HCT116 (cell line): ENCODE results near the gene CD27. TPM values are rescaled to one million over a fixed set of nuclear protein-coding genes. Genes with fewer than 3 reads are reported as not detected.

Experiments
- ATAC-seq: fragments of 200-7000 bp; cut with Tn5 transposase; 2 replicates; pipeline ENCODE4 v1.9.1; 2020; ENCODE audit warnings: mild to moderate bottlenecking, moderate library complexity
- BruUV-seq: library from RNA; stranded (reverse); fragments of 400-500 nt; replicated peaks from 2 replicates; lab custom pipeline; 2021; lab: Mats Ljungman, UMichigan
- CTCF ChIA-PET: fragments of 300-600 bp; sonication (Branson Sonifier 250); formaldehyde crosslinking; loops from one replicate; lab custom pipeline; 2021; ENCODE audit warnings: antibody characterized with exemption; lab: Charles Lee
- POLR2A ChIA-PET: fragments of 300-600, 350-600 bp; sonication (Branson Sonifier 250); formaldehyde crosslinking; loops from one replicate; lab custom pipeline; 2021; ENCODE audit warnings: antibody characterized with exemption; lab: Charles Lee
- RAD21 ChIA-PET, 2 experiments: fragments of 300-600 bp; sonication (Branson Sonifier 250); formaldehyde crosslinking; loops; one replicate each; lab custom pipeline; 2023; ENCODE audit warnings: low total read pairs in 2 of 2; ENCODE audit not compliant: uncharacterized antibody in 2 of 2, unreplicated experiment in 2 of 2, low non-redundant PET in 1 of 2; lab: Charles Lee
- DNase-seq: peaks from one replicate; pipeline ENCODE4 v3.0.0-alpha.2; 2010; ENCODE audit warnings: low read depth, low spot score
- H2AFZ ChIP-seq: fragments of 200-600 bp; shearing (Covaris generic), sonication (generic); 2 replicates; pipeline ENCODE4 v1.6.1; 2017; ENCODE audit warnings: low read depth, mixed run types, mixed read lengths, antibody characterized with exemption, low read length; ENCODE audit not compliant: poor library complexity, severe bottlenecking
- H3K27ac ChIP-seq: 2 replicates; pipeline ENCODE4 v1.5.1; 2012; ENCODE audit warnings: low read depth, low read length
- H3K27me3 ChIP-seq: fragments of 200-600 bp; sonication (generic); 2 replicates; pipeline ENCODE4 v1.6.1; 2016; ENCODE audit warnings: mixed run types, low read length, mixed read lengths; ENCODE audit not compliant: insufficient read depth
- H3K36me3 ChIP-seq, 2 experiments: fragments of 200-500 bp in 1 of 2; fragments of 200-600 bp in 1 of 2; sonication (Bioruptor generic) in 1 of 2; sonication (generic) in 1 of 2; 2 replicates each; pipeline versions ENCODE4 v1.5.1 to v1.6.1; 2014 to 2016; ENCODE audit warnings: low read length in 2 of 2, inconsistent platforms in 1 of 2, mixed read lengths in 1 of 2, mixed run types in 1 of 2; ENCODE audit not compliant: insufficient read depth in 2 of 2, control insufficient read depth in 1 of 2
- H3K4me1 ChIP-seq, 2 experiments: fragments of 200-600 bp in 1 of 2; sonication (generic) in 1 of 2; 2 replicates each; pipeline versions ENCODE4 v1.5.1 to v1.6.1; 2012 to 2017; ENCODE audit warnings: low read length in 2 of 2, inconsistent platforms in 1 of 2, mild to moderate bottlenecking in 1 of 2, mixed read lengths in 1 of 2, mixed run types in 1 of 2, moderate library complexity in 1 of 2; ENCODE audit not compliant: insufficient read depth in 2 of 2, control insufficient read depth in 1 of 2
- H3K4me2 ChIP-seq: fragments of 200-600 bp; sonication (generic); 2 replicates; pipeline ENCODE4 v1.6.1; 2017; ENCODE audit warnings: mixed run types, low read length, mixed read lengths
- H3K4me3 ChIP-seq, 2 experiments: fragments of 200-600 bp in 1 of 2; sonication (generic) in 1 of 2; replicated peaks in 1 of 2; 2 replicates each; pipeline ENCODE4 v1.5.1; 2011 to 2016; ENCODE audit warnings: low read length in 2 of 2, control low read depth in 1 of 2, low read depth in 1 of 2, mild to moderate bottlenecking in 1 of 2, mixed read lengths in 1 of 2, mixed run types in 1 of 2
- H3K79me2 ChIP-seq: fragments of 200-600 bp; sonication (generic); 2 replicates; pipeline ENCODE4 v1.6.1; 2017; ENCODE audit warnings: mild to moderate bottlenecking, mixed run types, low read length, moderate library complexity, mixed read lengths; ENCODE audit not compliant: insufficient read depth
- H3K9ac ChIP-seq: fragments of 200-600 bp; sonication (generic); 2 replicates; pipeline ENCODE4 v1.6.1; 2016; ENCODE audit warnings: low read length, mixed read lengths
- H3K9me2 ChIP-seq: fragments of 200-600 bp; sonication (generic), shearing (Covaris generic); 2 replicates; pipeline ENCODE4 v1.6.1; 2017; ENCODE audit warnings: mixed run types, mild to moderate bottlenecking, moderate library complexity; ENCODE audit not compliant: insufficient read depth
- H3K9me3 ChIP-seq, 2 experiments: fragments of 200-500 bp in 1 of 2; fragments of 200-600 bp in 1 of 2; sonication (Bioruptor generic) in 1 of 2; sonication (generic) in 1 of 2; 2 replicates each; pipeline ENCODE4 v1.6.1; 2014 to 2017; ENCODE audit warnings: low read length in 2 of 2, mixed read lengths in 2 of 2, inconsistent platforms in 1 of 2, low read depth in 1 of 2, mild to moderate bottlenecking in 1 of 2, mixed run types in 1 of 2, moderate library complexity in 1 of 2; ENCODE audit not compliant: control insufficient read depth in 1 of 2, insufficient read depth in 1 of 2
- H4K20me1 ChIP-seq: fragments of 200-600 bp; sonication (generic), shearing (Covaris generic); 2 replicates; pipeline ENCODE4 v1.6.1; 2017; ENCODE audit warnings: mixed run types, mild to moderate bottlenecking, moderate library complexity; ENCODE audit not compliant: insufficient read depth
- CEBPB ChIP-seq: IDR thresholded peaks from 2 replicates; pipeline ENCODE4 v1.6.1; 2012; ENCODE audit warnings: low read depth
- EGR1 ChIP-seq: IDR thresholded peaks from 2 replicates; pipeline ENCODE4 v1.6.1; 2012; ENCODE audit warnings: low read depth
- ELF1 ChIP-seq: IDR thresholded peaks from 2 replicates; pipeline ENCODE4 v1.6.1; 2012; ENCODE audit warnings: low read depth, borderline replicate concordance
- EZH2 ChIP-seq: fragments of 200-600 bp; sonication (generic); IDR thresholded peaks from 2 replicates; pipeline ENCODE4 v1.6.1; 2017; ENCODE audit warnings: antibody characterized with exemption, mixed run types
- EZH2phosphoT487 ChIP-seq: fragments of 200-600 bp; IDR thresholded peaks from 2 replicates; pipeline ENCODE4 v1.6.1; 2018; ENCODE audit warnings: antibody characterized with exemption, borderline replicate concordance
- FOSL1 ChIP-seq: IDR thresholded peaks from 2 replicates; pipeline ENCODE4 v1.6.1; 2012; ENCODE audit warnings: low read depth
- POLR2A ChIP-seq: IDR thresholded peaks from 2 replicates; pipeline ENCODE4 v1.7.0; 2011; ENCODE audit warnings: borderline replicate concordance; ENCODE audit not compliant: insufficient read depth, insufficient read length; ENCODE audit errors: extremely low read depth
- POLR2AphosphoS5 ChIP-seq: IDR thresholded peaks from 2 replicates; pipeline ENCODE4 v1.6.1; 2011; ENCODE audit warnings: mild to moderate bottlenecking, low read depth, low read length, moderate library complexity
- SIN3A ChIP-seq: IDR thresholded peaks from 2 replicates; pipeline ENCODE4 v1.6.1; 2012; ENCODE audit warnings: low read depth
- SP1 ChIP-seq: IDR thresholded peaks from 2 replicates; pipeline ENCODE4 v1.6.1; 2012; ENCODE audit warnings: low read depth
- SRF ChIP-seq: IDR thresholded peaks from 2 replicates; pipeline ENCODE4 v1.6.1; 2012; ENCODE audit warnings: low read depth
- TCF7L2 ChIP-seq: IDR thresholded peaks from 2 replicates; pipeline ENCODE4 v1.7.0; 2011; ENCODE audit warnings: borderline replicate concordance, inconsistent platforms; ENCODE audit not compliant: insufficient read depth, insufficient read length; ENCODE audit errors: extremely low read depth
- ZFX ChIP-seq: fragments of 450-650 bp; IDR thresholded peaks from 2 replicates; pipeline ENCODE4 v1.6.1; 2017
- ZNF274 ChIP-seq: fragments of 200-500 bp; sonication (Bioruptor generic); IDR thresholded peaks from 2 replicates; pipeline ENCODE4 v1.6.1; 2014; ENCODE audit warnings: mild to moderate bottlenecking, low read depth, low read length, inconsistent platforms
- intact Hi-C: fragments of 100-400 bp; cut with micrococcal nuclease; formaldehyde crosslinking; loops from 2 replicates; pipeline ENCODE4 v1.10.0; 2022
- total RNA-seq: library from RNA; stranded (reverse); gene quantifications from one replicate; pipeline ENCODE4 v1.2.1, GENCODE V29; 2021; ENCODE audit not compliant: unreplicated experiment
- TF ChIP-seq, protein P1 (sequence below), 3 experiments: fragments of 200-600 bp in 1 of 3; sonication (generic) in 1 of 3; IDR thresholded peaks in 2 of 3; conservative IDR thresholded peaks in 1 of 3; 2 replicates each; pipeline ENCODE4 v1.5.1; 2012 to 2017; ENCODE audit warnings: low read depth in 2 of 3, low read length in 2 of 3, antibody characterized with exemption in 1 of 3, borderline replicate concordance in 1 of 3, control low read depth in 1 of 3, mild to moderate bottlenecking in 1 of 3, mixed read lengths in 1 of 3, mixed run types in 1 of 3, moderate library complexity in 1 of 3; ENCODE audit not compliant: insufficient read depth in 1 of 3
- TF ChIP-seq, protein P2 (sequence below): IDR thresholded peaks from 2 replicates; pipeline ENCODE4 v1.6.1; 2012
- TF ChIP-seq, protein P3 (sequence below): IDR thresholded peaks from 2 replicates; pipeline ENCODE4 v1.6.1; 2012

Gene CD27
- total RNA-seq, 1 experiment from 2014 or later: 0.25 TPM

DNA sequence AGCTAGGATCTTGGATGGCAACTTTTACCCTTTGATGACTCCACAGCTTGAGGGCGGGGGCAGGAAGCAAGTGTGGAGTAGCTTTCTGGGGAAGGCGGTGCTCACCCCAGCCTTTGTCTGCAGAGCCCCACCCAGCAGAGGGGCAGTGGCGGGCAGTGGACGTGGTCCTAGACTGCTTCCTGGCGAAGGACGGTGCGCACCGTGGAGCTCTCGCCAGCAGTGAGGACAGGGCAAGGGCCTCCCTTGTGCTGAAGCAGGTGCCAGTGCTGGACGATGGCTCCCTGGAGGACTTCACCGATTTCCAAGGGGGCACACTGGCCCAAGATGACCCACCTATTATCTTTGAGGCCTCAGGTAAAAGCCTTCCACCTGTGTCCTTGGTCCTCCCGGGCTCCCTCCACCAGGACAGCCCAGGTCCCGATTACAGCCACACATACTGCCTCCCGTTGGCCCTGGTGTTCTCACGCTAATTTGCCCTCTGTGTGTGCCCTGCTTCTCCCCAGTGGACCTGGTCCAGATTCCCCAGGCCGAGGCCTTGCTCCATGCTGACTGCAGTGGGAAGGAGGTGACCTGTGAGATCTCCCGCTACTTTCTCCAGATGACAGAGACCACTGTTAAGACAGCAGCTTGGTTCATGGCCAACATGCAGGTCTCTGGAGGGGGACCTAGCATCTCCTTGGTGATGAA, 8.3 kb downstream of the CD27 start:
- H3K9ac ChIP-seq: no peak overlapping the region
- peaks cover 0 to 15% of the 10 kb centered on the region in 2 experiments; a peak in 1 of 4 replicates for H3K4me1 ChIP-seq
- H3K4me3 ChIP-seq: no peak overlapping the region
- H4K20me1 ChIP-seq: no peaks in the 10 kb centered on the region
- H3K27me3 ChIP-seq: no peaks in the 10 kb centered on the region
- no peaks in the 10 kb centered on the region for H3K36me3 ChIP-seq
- no peaks in the 10 kb centered on the region for H3K9me2 ChIP-seq
- POLR2A ChIA-PET: no interaction called here
- no peak overlapping the region for H3K4me2 ChIP-seq
- CTCF ChIA-PET: no interaction called here
- no peaks in the 10 kb centered on the region for H3K79me2 ChIP-seq
- TF ChIP-seq, protein P1, sequence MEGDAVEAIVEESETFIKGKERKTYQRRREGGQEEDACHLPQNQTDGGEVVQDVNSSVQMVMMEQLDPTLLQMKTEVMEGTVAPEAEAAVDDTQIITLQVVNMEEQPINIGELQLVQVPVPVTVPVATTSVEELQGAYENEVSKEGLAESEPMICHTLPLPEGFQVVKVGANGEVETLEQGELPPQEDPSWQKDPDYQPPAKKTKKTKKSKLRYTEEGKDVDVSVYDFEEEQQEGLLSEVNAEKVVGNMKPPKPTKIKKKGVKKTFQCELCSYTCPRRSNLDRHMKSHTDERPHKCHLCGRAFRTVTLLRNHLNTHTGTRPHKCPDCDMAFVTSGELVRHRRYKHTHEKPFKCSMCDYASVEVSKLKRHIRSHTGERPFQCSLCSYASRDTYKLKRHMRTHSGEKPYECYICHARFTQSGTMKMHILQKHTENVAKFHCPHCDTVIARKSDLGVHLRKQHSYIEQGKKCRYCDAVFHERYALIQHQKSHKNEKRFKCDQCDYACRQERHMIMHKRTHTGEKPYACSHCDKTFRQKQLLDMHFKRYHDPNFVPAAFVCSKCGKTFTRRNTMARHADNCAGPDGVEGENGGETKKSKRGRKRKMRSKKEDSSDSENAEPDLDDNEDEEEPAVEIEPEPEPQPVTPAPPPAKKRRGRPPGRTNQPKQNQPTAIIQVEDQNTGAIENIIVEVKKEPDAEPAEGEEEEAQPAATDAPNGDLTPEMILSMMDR (IDR thresholded peaks at IDR 0.05 in 2 of 3, conservative IDR thresholded peaks at IDR 0.05 in 1 of 3; ENCODE audit: borderline replicate concordance in 1 of 3, insufficient read depth in 1 of 3, low read depth in 2 of 3, low read length in 2 of 3): no peak
- TF ChIP-seq SIN3A: no peak
- no peak for TF ChIP-seq FOSL1
- no peak for TF ChIP-seq ZFX
- no peak for TF ChIP-seq EZH2phosphoT487
- TF ChIP-seq POLR2AphosphoS5: no peak
- TF ChIP-seq ZNF274: no peak
- TF ChIP-seq, protein P2, sequence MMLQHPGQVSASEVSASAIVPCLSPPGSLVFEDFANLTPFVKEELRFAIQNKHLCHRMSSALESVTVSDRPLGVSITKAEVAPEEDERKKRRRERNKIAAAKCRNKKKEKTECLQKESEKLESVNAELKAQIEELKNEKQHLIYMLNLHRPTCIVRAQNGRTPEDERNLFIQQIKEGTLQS: no peak
- TF ChIP-seq, protein P3, sequence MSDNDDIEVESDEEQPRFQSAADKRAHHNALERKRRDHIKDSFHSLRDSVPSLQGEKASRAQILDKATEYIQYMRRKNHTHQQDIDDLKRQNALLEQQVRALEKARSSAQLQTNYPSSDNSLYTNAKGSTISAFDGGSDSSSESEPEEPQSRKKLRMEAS: no peak
- no peak for TF ChIP-seq TCF7L2
- no peak for TF ChIP-seq SRF
- TF ChIP-seq ELF1: no peak
- no peak for TF ChIP-seq EGR1
- no peak for TF ChIP-seq EZH2
- TF ChIP-seq SP1: no peak
- no peak for TF ChIP-seq CEBPB
- no peak for TF ChIP-seq POLR2A
- BruUV-seq: no TSS peak
- intact Hi-C loops: no loop called here
- H3K27ac ChIP-seq: no peak overlapping the region
- DNase-seq (no peak), ATAC-seq (no peak)
- RAD21 ChIA-PET: no interaction called here
- no peaks in the 10 kb centered on the region for H3K9me3 ChIP-seq
- H2AFZ ChIP-seq: no peak overlapping the region
